Keratinocyte (primary cell): ENCODE data around the gene LMOD2. TPM values are rescaled to one million over a fixed set of nuclear protein-coding genes. Genes with fewer than 3 reads are reported as not detected.

ENCODE experiments used
- DNase-seq: peaks from one replicate; pipeline ENCODE4 v3.0.0-alpha.2; 2011; ENCODE audit warnings: low read depth, missing footprints, low spot score
- FAIRE-seq: peaks from 2 replicates; lab custom pipeline; 2011; peaks lifted over from hg19 to GRCh38; lab: Jason Lieb, UNC
- H2AFZ ChIP-seq: 2 replicates; pipeline ENCODE4 v1.6.0; 2012; ENCODE audit warnings: low read length, control low read depth, inconsistent platforms; ENCODE audit not compliant: control insufficient read depth
- H3K27ac ChIP-seq: 2 replicates; pipeline ENCODE4 v1.5.1; 2011; ENCODE audit warnings: low read length; ENCODE audit not compliant: control insufficient read depth, insufficient read depth
- H3K27me3 ChIP-seq: 3 replicates; pipeline ENCODE4 v1.6.0; 2011; ENCODE audit warnings: low read length; ENCODE audit not compliant: control insufficient read depth, insufficient read depth; ENCODE audit errors: extremely low read depth
- H3K36me3 ChIP-seq, 2 experiments: 2 replicates in 1 of 2; 3 replicates in 1 of 2; pipeline ENCODE4 v1.5.1; 2011; ENCODE audit warnings: low read length in 2 of 2, mild to moderate bottlenecking in 1 of 2; ENCODE audit not compliant: control insufficient read depth in 2 of 2, insufficient read depth in 2 of 2; ENCODE audit errors: extremely low read depth in 1 of 2
- H3K4me1 ChIP-seq: 3 replicates; pipeline ENCODE4 v1.5.1; 2011; ENCODE audit warnings: low read length; ENCODE audit not compliant: control insufficient read depth, insufficient read depth; ENCODE audit errors: extremely low read depth
- H3K4me2 ChIP-seq: 3 replicates; pipeline ENCODE4 v1.6.0; 2011; ENCODE audit warnings: low read depth, low read length; ENCODE audit not compliant: control insufficient read depth, insufficient read depth; ENCODE audit errors: extremely low read depth
- H3K4me3 ChIP-seq, 3 experiments: fragments of 200-600 bp in 1 of 3; sonication (generic) in 1 of 3; 2 replicates in 2 of 3; 3 replicates in 1 of 3; pipeline ENCODE4 v1.5.1; 2011 to 2016; ENCODE audit warnings: low read length in 3 of 3, mild to moderate bottlenecking in 3 of 3, control low read depth in 2 of 3, inconsistent platforms in 1 of 3, low read depth in 1 of 3, mixed read lengths in 1 of 3, mixed run types in 1 of 3, moderate library complexity in 1 of 3; ENCODE audit not compliant: control insufficient read depth in 2 of 3, insufficient read depth in 2 of 3; ENCODE audit errors: extremely low read depth in 1 of 3
- H3K79me2 ChIP-seq: 2 replicates; pipeline ENCODE4 v1.6.0; 2012; ENCODE audit warnings: low read length; ENCODE audit not compliant: control insufficient read depth, insufficient read depth
- H3K9ac ChIP-seq: 3 replicates; pipeline ENCODE4 v1.6.0; 2011; ENCODE audit warnings: low read length; ENCODE audit not compliant: control insufficient read depth, insufficient read depth; ENCODE audit errors: extremely low read depth
- H3K9me1 ChIP-seq: 3 replicates; pipeline ENCODE4 v1.6.0; 2011; ENCODE audit warnings: low read length; ENCODE audit not compliant: control insufficient read depth, insufficient read depth; ENCODE audit errors: extremely low read depth
- H3K9me3 ChIP-seq: 2 replicates; pipeline ENCODE4 v1.5.1; 2012; ENCODE audit warnings: low read depth, low read length; ENCODE audit not compliant: control insufficient read depth
- H4K20me1 ChIP-seq: 3 replicates; pipeline ENCODE4 v1.6.0; 2011; ENCODE audit warnings: low read length; ENCODE audit not compliant: control insufficient read depth, insufficient read depth; ENCODE audit errors: extremely low read depth
- EZH2 ChIP-seq: IDR thresholded peaks from one replicate; pipeline ENCODE4 v1.6.1; 2012; ENCODE audit warnings: inconsistent platforms, mild to moderate bottlenecking, low read length, moderate library complexity
- dilution Hi-C: fragments of 300-500 bp; cut with MboI; formaldehyde crosslinking; loops from one replicate; pipeline ENCODE4 v1.7.0; 2020; ENCODE audit warnings: low sequenced_read_pairs; ENCODE audit not compliant: extremely low pct_ligation_motif_present
- polyA plus RNA-seq, 5 experiments: library from polyadenylated mRNA; depleted of rRNA in 3 of 5; stranded (reverse) in 3 of 5; stranded (forward) in 1 of 5; unstranded in 1 of 5; fragments of >200 nt; gene quantifications; 1 replicate in 1 of 5; 2 replicates in 3 of 5; 3 replicates in 1 of 5; pipeline versions ENCODE4 v1.2.1 to v1.2.3, GENCODE V29; 2011 to 2012; ENCODE audit warnings: missing spikeins in 2 of 5, low read depth in 1 of 5, low replicate concordance in 1 of 5
- TF ChIP-seq, protein P1 (sequence below), 3 experiments: IDR thresholded peaks in 1 of 3; conservative IDR thresholded peaks in 1 of 3; optimal IDR thresholded peaks in 1 of 3; 2 replicates in 2 of 3; 3 replicates in 1 of 3; pipeline versions ENCODE3 to v1.5.1; 2011; ENCODE audit warnings: low read length in 3 of 3, mild to moderate bottlenecking in 3 of 3, moderate library complexity in 2 of 3, control low read depth in 1 of 3, inconsistent platforms in 1 of 3; ENCODE audit not compliant: insufficient read depth in 2 of 3; ENCODE audit errors: extremely low read depth in 1 of 3

LMOD2 gene
- polyA plus RNA-seq, 1 donor (not counting 4 experiments of a cell fraction or from before 2014, with no cell fraction given) = not detected

DNA sequence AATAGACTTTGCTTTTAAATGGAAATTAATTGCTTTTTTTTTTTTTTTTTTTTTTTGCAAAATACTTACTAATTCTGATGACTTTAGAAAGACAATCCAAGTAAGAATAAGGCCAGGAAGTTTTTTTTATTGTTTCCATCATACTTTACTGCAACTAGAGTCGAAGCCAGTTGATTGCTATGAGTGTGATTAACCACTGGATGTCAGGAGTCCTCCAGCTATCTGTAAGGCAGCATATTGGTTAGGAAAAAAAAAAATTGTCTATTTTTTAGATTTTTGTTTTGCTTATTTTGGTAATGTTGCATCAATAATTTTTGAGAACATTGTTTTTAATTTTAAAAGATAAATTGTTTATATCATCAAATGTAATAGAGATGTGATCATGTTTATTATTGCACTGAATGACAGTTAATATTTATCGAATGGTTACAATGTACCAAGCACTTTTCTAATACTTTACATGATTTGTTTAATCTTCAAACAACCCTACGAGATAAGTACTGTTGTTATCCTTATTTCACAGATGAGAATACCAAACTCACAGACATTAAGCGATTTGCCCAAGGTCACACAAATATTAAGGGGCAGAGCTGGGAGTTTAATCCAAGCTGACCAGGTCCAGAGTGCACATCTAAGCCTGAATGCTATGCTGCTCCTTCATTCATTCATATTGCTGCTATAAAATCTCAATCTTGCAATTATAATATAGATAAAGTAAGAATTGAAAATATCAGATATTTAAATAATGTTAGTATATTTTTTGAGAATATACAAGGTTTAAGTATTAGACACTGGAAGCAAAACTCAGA is 19.9 kb upstream of the LMOD2 start:
- DNase-seq = no peak
- H3K79me2 ChIP-seq = no peaks in the 10 kb centered on the region
- FAIRE-seq = peak; percentile 85

DNA sequence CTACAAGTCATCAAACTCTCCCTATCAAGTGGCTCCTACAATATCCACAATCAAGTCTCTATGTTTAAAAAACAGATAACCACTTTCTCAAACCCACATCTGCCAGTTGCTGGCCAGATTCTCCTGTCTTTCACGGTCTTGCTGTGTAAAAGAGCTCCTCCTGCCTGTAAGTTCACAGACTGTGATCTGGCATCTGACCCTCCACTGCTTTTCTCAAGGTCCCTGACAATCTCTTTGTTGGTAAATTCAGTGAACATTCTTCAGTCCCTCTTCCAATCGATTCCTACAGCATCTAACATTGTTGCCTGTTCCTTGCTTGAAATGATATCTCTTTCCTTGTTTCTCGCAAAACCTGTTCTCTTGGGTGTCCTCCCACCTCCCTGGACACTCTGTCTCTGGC is 18.5 kb upstream of the LMOD2 start:
- peak overlapping the region; percentile 16 for H3K4me2 ChIP-seq
- no peaks in the 10 kb centered on the region for H3K79me2 ChIP-seq
- no peaks in the 10 kb centered on the region for H3K27me3 ChIP-seq
- peak; percentile 69 for FAIRE-seq
- peaks cover 17% of the 10 kb centered on the region for H3K4me1 ChIP-seq
- dilution Hi-C loops = no loop called here
- no peaks in the 10 kb centered on the region for H4K20me1 ChIP-seq
- H2AFZ ChIP-seq = peak overlapping the region; percentile 84
- no peak overlapping the region for H3K9ac ChIP-seq
- H3K4me3 ChIP-seq = no peak overlapping the region
- no peak for DNase-seq
- H3K36me3 ChIP-seq = no peaks in the 10 kb centered on the region
- no peak for TF ChIP-seq EZH2
- TF ChIP-seq, protein P1, sequence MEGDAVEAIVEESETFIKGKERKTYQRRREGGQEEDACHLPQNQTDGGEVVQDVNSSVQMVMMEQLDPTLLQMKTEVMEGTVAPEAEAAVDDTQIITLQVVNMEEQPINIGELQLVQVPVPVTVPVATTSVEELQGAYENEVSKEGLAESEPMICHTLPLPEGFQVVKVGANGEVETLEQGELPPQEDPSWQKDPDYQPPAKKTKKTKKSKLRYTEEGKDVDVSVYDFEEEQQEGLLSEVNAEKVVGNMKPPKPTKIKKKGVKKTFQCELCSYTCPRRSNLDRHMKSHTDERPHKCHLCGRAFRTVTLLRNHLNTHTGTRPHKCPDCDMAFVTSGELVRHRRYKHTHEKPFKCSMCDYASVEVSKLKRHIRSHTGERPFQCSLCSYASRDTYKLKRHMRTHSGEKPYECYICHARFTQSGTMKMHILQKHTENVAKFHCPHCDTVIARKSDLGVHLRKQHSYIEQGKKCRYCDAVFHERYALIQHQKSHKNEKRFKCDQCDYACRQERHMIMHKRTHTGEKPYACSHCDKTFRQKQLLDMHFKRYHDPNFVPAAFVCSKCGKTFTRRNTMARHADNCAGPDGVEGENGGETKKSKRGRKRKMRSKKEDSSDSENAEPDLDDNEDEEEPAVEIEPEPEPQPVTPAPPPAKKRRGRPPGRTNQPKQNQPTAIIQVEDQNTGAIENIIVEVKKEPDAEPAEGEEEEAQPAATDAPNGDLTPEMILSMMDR (optimal IDR thresholded peaks at IDR 0.05 in 1 of 3, IDR thresholded peaks at IDR 0.05 in 1 of 3, conservative IDR thresholded peaks at IDR 0.05 in 1 of 3; ENCODE audit: extremely low read depth in 1 of 3, insufficient read depth in 2 of 3, low read length in 3 of 3) = peak in 1 of 3 experiments; percentile 20
- no peak overlapping the region for H3K27ac ChIP-seq
- no peaks in the 10 kb centered on the region for H3K9me3 ChIP-seq
- no peaks in the 10 kb centered on the region for H3K9me1 ChIP-seq

More for the DNA sequence above, 19.9 kb upstream of the LMOD2 start:
- Histone ChIP-seq H3K27me3 (no peaks in the 10 kb centered on the region), H3K9me3 (no peaks in the 10 kb centered on the region), H2AFZ (no peak overlapping the region), H3K9ac (no peak overlapping the region), H3K9me1 (no peaks in the 10 kb centered on the region), H3K4me3 (no peak overlapping the region), H3K27ac (no peak overlapping the region), H3K4me2 (no peak overlapping the region), H3K4me1 (peaks cover 17% of the 10 kb centered on the region), H4K20me1 (no peaks in the 10 kb centered on the region), H3K36me3 (no peaks in the 10 kb centered on the region)
- dilution Hi-C loops = no loop called here
- TF ChIP-seq, protein P1 (optimal IDR thresholded peaks at IDR 0.05 in 1 of 3, IDR thresholded peaks at IDR 0.05 in 1 of 3, conservative IDR thresholded peaks at IDR 0.05 in 1 of 3; ENCODE audit: extremely low read depth in 1 of 3, insufficient read depth in 2 of 3, low read length in 3 of 3) = peak; percentile 44 to 64 (median 48)
- TF ChIP-seq EZH2 = no peak
